Measurements from ENCODE around the gene KY. TPM values are rescaled to one million over a fixed set of nuclear protein-coding genes. Genes with fewer than 3 reads are reported as not detected.

The KY gene, protein sequence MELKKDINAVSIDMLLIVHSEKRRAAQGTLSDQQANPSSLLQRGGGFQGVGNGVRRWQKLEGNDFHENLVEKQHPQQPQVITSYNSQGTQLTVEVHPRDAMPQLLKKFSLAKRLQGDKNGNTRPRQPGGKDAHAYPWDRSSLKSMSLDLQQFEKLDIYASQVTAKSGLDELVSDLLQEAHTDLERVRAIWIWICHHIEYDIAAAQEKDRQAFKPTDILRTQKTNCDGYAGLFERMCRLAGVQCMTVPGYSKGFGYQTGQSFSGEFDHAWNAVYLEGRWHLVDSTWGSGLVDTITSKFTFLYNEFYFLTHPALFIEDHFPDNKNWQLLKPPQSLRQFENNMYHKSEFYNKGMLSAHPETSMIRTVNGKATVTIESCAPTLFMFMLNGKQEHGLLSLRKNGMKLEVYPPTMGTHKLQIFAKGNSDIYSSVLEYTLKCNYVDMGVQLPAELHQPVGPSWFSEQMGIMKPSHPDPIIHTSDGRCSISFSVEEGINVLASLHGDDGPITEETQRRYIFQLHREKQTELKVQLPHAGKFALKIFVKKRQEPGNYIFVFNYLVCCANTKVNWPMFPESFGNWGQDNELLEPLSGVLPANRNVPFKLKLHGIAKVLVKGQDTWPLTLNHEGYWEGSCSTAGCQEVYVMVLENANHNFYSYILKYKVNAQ
- total RNA-seq = not detected in 3 replicates

DNA sequence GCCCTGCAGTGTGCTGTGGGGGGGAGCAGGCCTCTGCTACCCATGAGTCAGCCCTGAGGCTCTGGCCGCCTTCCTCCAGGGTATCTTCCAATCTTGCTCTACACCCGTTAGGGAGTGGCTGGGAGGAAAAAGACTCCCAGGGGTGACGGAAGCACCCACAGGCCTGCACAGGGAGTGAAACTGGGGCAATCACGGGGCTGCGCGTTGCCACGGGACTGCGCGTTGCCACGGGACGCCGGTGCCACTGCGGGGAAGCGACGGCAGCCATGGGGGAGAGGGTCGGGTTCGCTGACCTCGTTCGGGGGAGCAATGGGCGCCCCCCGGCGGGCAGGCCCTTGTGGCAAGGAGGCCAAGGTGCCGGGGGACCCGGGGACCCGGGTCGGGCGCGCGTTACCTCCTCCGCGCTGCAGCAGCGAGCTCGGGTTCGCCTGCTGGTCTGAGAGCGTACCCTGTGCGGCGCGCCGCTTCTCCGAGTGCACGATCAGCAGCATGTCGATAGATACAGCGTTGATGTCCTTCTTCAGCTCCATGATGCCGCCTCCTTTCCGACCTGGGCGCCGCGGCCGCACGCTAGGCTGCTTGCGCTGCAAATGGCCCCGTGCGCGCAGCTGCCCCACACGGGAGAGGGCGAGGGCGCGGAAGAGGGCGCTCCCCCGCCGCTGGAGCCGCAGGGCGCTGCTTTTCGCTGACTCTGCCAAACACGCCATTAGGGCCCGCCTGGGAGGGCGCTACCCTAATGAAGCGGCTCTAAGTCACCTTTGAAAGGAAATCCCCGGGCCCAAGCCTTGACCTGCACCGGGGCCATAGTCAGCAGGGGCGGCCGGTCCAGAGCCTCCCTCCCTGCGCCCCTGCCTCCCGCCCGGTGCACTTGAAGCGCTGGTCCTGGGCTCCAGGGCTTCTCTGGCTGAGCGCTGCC is at the start of gene KY:
Gene KY, minus strand, starts transcription at position 592 of the 916 bp plus-strand sequence. Its CDS starts 62 bp downstream, at position 530.
- peak in 1 of 2 experiments; percentile 53 for DNase-seq (ENCODE audit: low spot score in 2 of 2, unreplicated experiment in 2 of 2)
- H3K36me3 Mint-ChIP-seq = no peaks in the 10 kb centered on the region
- H3K27me3 Mint-ChIP-seq (ENCODE audit: low read depth) = peaks cover 99% of the 10 kb centered on the region
- H3K4me3 Mint-ChIP-seq = peak within 1 kb of the TSS; percentile 58
- H3K4me1 Mint-ChIP-seq = peaks cover 4% of the 10 kb centered on the region
- TF ChIP-seq, protein P1, sequence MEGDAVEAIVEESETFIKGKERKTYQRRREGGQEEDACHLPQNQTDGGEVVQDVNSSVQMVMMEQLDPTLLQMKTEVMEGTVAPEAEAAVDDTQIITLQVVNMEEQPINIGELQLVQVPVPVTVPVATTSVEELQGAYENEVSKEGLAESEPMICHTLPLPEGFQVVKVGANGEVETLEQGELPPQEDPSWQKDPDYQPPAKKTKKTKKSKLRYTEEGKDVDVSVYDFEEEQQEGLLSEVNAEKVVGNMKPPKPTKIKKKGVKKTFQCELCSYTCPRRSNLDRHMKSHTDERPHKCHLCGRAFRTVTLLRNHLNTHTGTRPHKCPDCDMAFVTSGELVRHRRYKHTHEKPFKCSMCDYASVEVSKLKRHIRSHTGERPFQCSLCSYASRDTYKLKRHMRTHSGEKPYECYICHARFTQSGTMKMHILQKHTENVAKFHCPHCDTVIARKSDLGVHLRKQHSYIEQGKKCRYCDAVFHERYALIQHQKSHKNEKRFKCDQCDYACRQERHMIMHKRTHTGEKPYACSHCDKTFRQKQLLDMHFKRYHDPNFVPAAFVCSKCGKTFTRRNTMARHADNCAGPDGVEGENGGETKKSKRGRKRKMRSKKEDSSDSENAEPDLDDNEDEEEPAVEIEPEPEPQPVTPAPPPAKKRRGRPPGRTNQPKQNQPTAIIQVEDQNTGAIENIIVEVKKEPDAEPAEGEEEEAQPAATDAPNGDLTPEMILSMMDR (IDR thresholded peaks at IDR 0.05; ENCODE audit: unreplicated experiment) = no peak
- H3K9me3 Mint-ChIP-seq = no peaks in the 10 kb centered on the region
- H3K27ac Mint-ChIP-seq = no peak within 1 kb of the TSS

DNA sequence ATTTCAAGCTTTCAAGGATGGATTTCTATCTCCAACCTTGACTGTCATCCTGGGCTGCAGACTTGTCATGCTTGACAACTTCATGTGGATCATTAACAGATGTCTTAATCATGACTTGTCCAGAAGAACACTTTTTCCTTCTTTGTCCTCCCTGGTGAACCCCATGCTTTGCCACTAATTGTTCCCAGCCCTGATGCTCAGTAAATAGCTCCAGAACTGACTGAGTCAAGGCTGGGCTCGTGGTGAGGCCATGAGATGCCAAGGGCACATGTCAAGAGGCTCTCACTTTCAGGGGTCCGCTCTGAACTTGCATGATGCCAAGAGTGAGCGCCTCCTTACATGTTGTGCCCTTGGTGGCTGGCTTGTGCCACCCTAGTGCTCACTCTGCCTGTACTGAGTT is 48.9 kb upstream of the KY start:
- TF ChIP-seq, protein P1 (IDR thresholded peaks at IDR 0.05; ENCODE audit: unreplicated experiment) = no peak
- no peak overlapping the region for H3K4me3 Mint-ChIP-seq
- H3K36me3 Mint-ChIP-seq = no peaks in the 10 kb centered on the region
- H3K27me3 Mint-ChIP-seq (ENCODE audit: low read depth) = peaks cover 66% of the 10 kb centered on the region
- H3K9me3 Mint-ChIP-seq = peaks cover 11% of the 10 kb centered on the region
- H3K4me1 Mint-ChIP-seq = no peaks in the 10 kb centered on the region
- DNase-seq (ENCODE audit: low spot score in 2 of 2, unreplicated experiment in 2 of 2) = no peak
- H3K27ac Mint-ChIP-seq = no peak overlapping the region

DNA sequence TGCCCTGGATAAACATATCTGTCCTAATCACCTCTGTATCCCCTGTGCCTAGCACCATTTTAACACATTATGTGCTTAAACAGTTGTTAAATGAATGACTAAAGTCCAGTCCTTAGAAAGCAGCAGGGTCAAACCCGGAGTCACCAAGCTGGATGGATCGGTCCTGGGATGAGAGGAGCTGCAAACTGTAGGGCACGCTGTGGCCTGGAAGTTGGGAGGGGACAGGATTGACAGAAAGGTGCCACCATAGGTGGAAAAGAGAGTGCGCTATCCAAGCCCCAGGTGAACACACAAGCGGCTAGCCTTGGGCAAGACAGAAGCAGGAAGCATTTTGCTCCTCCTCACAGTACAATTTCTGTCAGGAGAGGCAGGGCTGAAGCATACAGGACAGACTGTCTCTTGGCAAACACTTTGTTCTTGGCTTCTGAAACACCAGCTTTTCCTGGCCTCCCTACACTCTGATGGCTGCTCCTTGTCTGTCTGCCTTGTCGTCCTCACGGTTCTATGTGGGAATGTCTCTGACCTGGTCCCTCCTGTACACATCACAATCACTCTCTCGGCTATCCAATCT is 48.4 kb upstream of the KY start:
- DNase-seq (ENCODE audit: low spot score in 2 of 2, unreplicated experiment in 2 of 2) = no peak
- H3K27me3 Mint-ChIP-seq (ENCODE audit: low read depth) = peaks cover 68% of the 10 kb centered on the region
- no peaks in the 10 kb centered on the region for H3K4me1 Mint-ChIP-seq
- no peaks in the 10 kb centered on the region for H3K36me3 Mint-ChIP-seq
- no peak overlapping the region for H3K27ac Mint-ChIP-seq
- H3K9me3 Mint-ChIP-seq = peaks cover 11% of the 10 kb centered on the region
- no peak overlapping the region for H3K4me3 Mint-ChIP-seq
- TF ChIP-seq, protein P1 (IDR thresholded peaks at IDR 0.05; ENCODE audit: unreplicated experiment) = no peak

DNA sequence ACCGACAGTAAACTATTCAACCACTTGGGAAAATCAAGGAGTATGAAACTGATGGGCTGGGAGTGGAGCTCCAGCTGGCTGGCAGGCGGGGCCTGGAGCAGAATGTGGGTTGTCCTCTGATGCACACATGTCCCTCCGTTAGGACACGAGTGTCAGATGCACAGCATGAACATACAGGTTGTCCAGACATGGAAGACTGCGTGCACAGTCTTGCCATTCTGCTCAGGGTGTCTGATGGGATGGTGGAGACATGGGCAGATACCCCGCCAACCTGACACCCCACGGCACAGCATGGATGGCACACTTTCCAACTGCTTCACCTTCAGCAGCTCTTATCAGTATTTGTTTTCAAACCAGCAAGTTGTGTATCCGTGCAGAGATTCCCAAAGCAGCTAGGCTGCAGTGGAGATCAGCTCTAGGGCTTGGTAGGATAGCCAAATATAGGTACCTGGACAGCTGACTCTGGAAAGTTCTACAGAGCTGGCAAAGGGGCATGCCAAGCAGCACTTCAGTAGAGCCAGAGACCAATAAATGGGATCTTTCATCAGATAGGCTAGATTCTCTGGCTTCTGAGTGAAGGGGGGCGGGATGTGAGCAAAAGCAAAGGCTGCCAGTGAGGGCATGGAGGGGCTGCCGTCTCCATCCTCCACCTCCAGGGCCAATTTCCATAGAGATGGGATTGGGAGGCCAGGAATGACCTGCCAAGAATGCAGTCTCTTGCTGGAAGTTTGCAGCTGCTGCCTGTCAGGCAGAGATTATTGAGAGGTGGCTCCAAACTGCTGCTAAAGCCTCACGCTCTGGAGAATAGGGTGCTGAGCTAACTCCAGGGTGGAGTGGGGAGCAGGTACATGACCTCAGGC is 47.2 kb upstream of the KY start:
- no peak overlapping the region for H3K4me3 Mint-ChIP-seq
- peaks cover 11% of the 10 kb centered on the region for H3K9me3 Mint-ChIP-seq
- TF ChIP-seq, protein P1 (IDR thresholded peaks at IDR 0.05; ENCODE audit: unreplicated experiment) = no peak
- DNase-seq (ENCODE audit: low spot score in 2 of 2, unreplicated experiment in 2 of 2) = no peak
- H3K36me3 Mint-ChIP-seq = no peaks in the 10 kb centered on the region
- H3K27me3 Mint-ChIP-seq (ENCODE audit: low read depth) = peaks cover 63% of the 10 kb centered on the region
- H3K27ac Mint-ChIP-seq = no peak overlapping the region
- H3K4me1 Mint-ChIP-seq = no peaks in the 10 kb centered on the region

All from mesothelial cell of epicardium (in vitro differentiated cells).